GM10266 (cell line): ENCODE data around the gene AIFM1.
"Not testable (repeated sequence)": the region's sequence is repeated elsewhere in the genome, so short reads cannot be mapped to it uniquely, and the experiment has no call there.

ENCODE experiments used
- DNase-seq: peaks from one replicate; pipeline ENCODE4 v3.0.0; 2012; ENCODE audit errors: extremely low spot score
- CTCF ChIP-seq: IDR thresholded peaks from 2 replicates; pipeline ENCODE4 v1.5.1; 2012; ENCODE audit warnings: mild to moderate bottlenecking, low read depth; ENCODE audit not compliant: control insufficient read depth, insufficient read depth; ENCODE audit errors: missing control alignments

Gene AIFM1

GRCh38 chrX:130120321-130120731 is 45.3 kb downstream of the AIFM1 start:
- DNase-seq = peak; percentile 66
- TF ChIP-seq CTCF = peak; percentile 31

GRCh38 chrX:130119312-130119898 is 46.2 kb downstream of the AIFM1 start:
- TF ChIP-seq CTCF = no peak
- DNase-seq = no peak

- DNase-seq = no peak
- TF ChIP-seq CTCF = no peak
Measured at GRCh38 chrX:130118441-130119311, 47.0 kb downstream of the AIFM1 start.

DNA sequence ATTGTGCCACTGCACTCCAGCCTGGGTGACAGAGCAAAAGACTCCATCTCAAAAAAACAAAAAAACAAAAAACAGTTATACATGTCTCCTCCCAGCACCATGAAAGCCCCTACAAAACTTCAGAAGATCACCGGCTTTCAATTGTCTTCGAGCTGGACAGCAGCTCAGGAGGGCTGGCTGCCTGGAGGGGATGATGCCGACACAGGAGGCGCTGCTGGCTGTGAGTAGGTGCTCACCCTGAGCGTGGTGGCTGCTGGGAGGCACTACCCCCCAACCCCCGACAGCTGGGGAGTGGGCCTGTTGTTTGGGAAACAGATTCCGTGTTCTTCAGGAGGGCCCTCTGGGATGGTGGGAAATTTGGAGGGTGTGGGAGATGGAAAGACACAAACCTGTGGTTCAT is 48.5 kb downstream of the AIFM1 start:
- TF ChIP-seq CTCF = no peak
- no peak for DNase-seq

- not testable (repeated sequence) for DNase-seq
Measured at GRCh38 chrX:130115119-130115885, 50.3 kb downstream of the AIFM1 start.

GRCh38 chrX:130114141-130114588 is 51.5 kb downstream of the AIFM1 start:
- TF ChIP-seq CTCF = no peak
- DNase-seq = no peak

GRCh38 chrX:130111220-130112154 is 54.2 kb downstream of the AIFM1 start:
- DNase-seq = no peak

More at GRCh38 chrX:130111220-130112154, 54.2 kb downstream of the AIFM1 start:
- no peak for TF ChIP-seq CTCF
